Mesendoderm (in vitro differentiated cells): ENCODE results near the gene MYZAP.

Source experiments
- DNase-seq: peaks from one replicate; pipeline ENCODE4 v3.0.0; 2013
- H2AK5ac ChIP-seq: 2 replicates; pipeline ENCODE4 v1.6.1; 2013; ENCODE audit warnings: low read length, inconsistent platforms
- H2BK120ac ChIP-seq: 2 replicates; pipeline ENCODE4 v1.6.1; 2013; ENCODE audit warnings: low read depth, mild to moderate bottlenecking, low read length, moderate library complexity, mixed read lengths
- H2BK15ac ChIP-seq: replicated peaks from 2 replicates; pipeline ENCODE4 v1.6.1; 2013; ENCODE audit warnings: low read depth, mild to moderate bottlenecking, moderate library complexity
- H2BK5ac ChIP-seq: 2 replicates; pipeline ENCODE4 v1.6.1; 2013; ENCODE audit warnings: low read length, inconsistent platforms
- H3K18ac ChIP-seq: 2 replicates; pipeline ENCODE4 v1.6.1; 2013; ENCODE audit warnings: mild to moderate bottlenecking, low read length, mixed read lengths
- H3K23ac ChIP-seq: one replicate; pipeline ENCODE4 v1.6.1; 2013; ENCODE audit warnings: low read length
- H3K27ac ChIP-seq: 2 replicates; pipeline ENCODE4 v1.5.1; 2013; ENCODE audit warnings: low read depth, mild to moderate bottlenecking, inconsistent platforms, low read length, moderate library complexity
- H3K27me3 ChIP-seq: 2 replicates; pipeline ENCODE4 v1.6.1; 2013; ENCODE audit warnings: low read length, control low read depth, mild to moderate bottlenecking, inconsistent platforms; ENCODE audit not compliant: insufficient read depth, poor library complexity
- H3K36me3 ChIP-seq: 2 replicates; pipeline ENCODE4 v1.6.1; 2013; ENCODE audit warnings: low read length, inconsistent platforms; ENCODE audit not compliant: control insufficient read depth, insufficient read depth
- H3K4ac ChIP-seq: one replicate; pipeline ENCODE4 v1.6.1; 2013; ENCODE audit warnings: low read depth, mild to moderate bottlenecking, low read length, moderate library complexity
- H3K4me1 ChIP-seq: 2 replicates; pipeline ENCODE4 v1.6.1; 2013; ENCODE audit warnings: low read depth, low read length, inconsistent platforms; ENCODE audit not compliant: control insufficient read depth
- H3K4me2 ChIP-seq: 2 replicates; pipeline ENCODE4 v1.6.1; 2013; ENCODE audit warnings: low read length
- H3K4me3 ChIP-seq: 2 replicates; pipeline ENCODE4 v1.5.1; 2013; ENCODE audit warnings: mild to moderate bottlenecking, low read length
- H3K56ac ChIP-seq: one replicate; pipeline ENCODE4 v1.6.1; 2013; ENCODE audit warnings: low read length
- H3K79me1 ChIP-seq: 2 replicates; pipeline ENCODE4 v1.6.1; 2013; ENCODE audit warnings: low read length, inconsistent platforms
- H3K79me2 ChIP-seq: 2 replicates; pipeline ENCODE4 v1.6.1; 2013; ENCODE audit warnings: mild to moderate bottlenecking, low read length; ENCODE audit not compliant: control insufficient read depth, insufficient read depth
- H3K9ac ChIP-seq: 2 replicates; pipeline ENCODE4 v1.6.1; 2013; ENCODE audit warnings: low read length, inconsistent platforms
- H4K5ac ChIP-seq: one replicate; pipeline ENCODE4 v1.6.1; 2013; ENCODE audit warnings: low read length
- H4K8ac ChIP-seq: one replicate; pipeline ENCODE4 v1.6.1; 2013; ENCODE audit warnings: low read depth, mild to moderate bottlenecking, control low read depth, low read length, moderate library complexity
- WGBS: extraction: QIAGEN DNeasy Blood & Tissue Kit; methylation state at CpG from one replicate; pipeline ENCODE4 v1.1.7; 2013; ENCODE audit warnings: low lambda C conversion rate, missing lambda C conversion rate; ENCODE audit not compliant: insufficient coverage; ENCODE audit errors: extremely low coverage; 5-methylcytosine and 5-hydroxymethylcytosine counted together

Gene MYZAP

DNA sequence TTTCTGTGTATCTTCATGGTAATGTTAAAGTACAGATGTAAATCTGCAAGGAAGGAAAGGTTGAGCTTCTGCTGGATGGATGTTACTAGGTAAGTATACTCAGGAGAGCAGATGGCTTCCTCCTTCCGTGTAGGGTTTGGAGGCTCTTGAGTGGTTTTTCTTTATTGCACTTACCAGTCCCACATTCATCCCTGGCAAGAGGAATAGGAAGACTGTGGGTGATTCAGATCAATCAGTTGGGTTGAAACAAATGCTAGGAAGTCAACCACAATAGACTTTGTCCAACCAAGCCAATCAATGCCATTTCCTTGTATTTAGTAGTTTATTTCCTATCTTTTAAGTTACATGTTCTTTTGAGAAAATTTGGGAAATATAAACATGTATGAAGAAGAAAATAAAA is 26.6 kb downstream of the MYZAP start:
- no peak for DNase-seq
- Histone ChIP-seq H3K18ac (no peak overlapping the region), H3K4me2 (no peak overlapping the region), H4K8ac (no peak overlapping the region), H3K9ac (no peak overlapping the region), H3K4ac (no peak overlapping the region), H3K27ac (no peak overlapping the region), H3K23ac (no peak overlapping the region), H3K36me3 (no peaks in the 10 kb centered on the region), H3K4me1 (no peaks in the 10 kb centered on the region), H2BK5ac (no peak overlapping the region), H3K4me3 (no peak overlapping the region), H2AK5ac (no peak overlapping the region), H3K79me2 (no peaks in the 10 kb centered on the region), H3K56ac (no peak overlapping the region), H3K79me1 (no peaks in the 10 kb centered on the region), H3K27me3 (no peaks in the 10 kb centered on the region), H4K5ac (no peak overlapping the region), H2BK15ac (no peak overlapping the region), H2BK120ac (no peak overlapping the region)
- WGBS, result no CpG with 5 or more reads among the region's 1 CpG

DNA sequence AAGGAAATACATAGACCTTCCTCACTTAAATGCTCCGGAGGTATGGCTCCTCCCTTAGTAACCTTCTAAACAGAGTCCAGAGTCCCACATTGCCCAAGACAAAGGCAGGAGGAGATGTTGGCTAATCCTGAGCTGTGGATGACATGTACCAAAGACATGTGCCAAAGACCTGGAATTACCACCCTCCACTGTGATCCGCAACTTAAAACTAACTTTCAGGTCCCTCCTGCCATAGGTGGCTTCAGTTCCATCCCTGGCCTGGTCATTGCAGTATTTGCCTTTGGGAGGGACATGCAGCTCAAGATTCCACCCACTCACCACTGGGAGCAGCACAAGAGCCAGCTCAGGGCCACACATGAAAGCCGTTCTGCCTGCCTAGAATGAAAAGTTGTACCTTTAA is 28.0 kb downstream of the MYZAP start:
- Histone ChIP-seq H3K27ac (no peak overlapping the region), H2BK5ac (no peak overlapping the region)
- no CpG with 5 or more reads among the region's 3 CpGs for WGBS

DNA sequence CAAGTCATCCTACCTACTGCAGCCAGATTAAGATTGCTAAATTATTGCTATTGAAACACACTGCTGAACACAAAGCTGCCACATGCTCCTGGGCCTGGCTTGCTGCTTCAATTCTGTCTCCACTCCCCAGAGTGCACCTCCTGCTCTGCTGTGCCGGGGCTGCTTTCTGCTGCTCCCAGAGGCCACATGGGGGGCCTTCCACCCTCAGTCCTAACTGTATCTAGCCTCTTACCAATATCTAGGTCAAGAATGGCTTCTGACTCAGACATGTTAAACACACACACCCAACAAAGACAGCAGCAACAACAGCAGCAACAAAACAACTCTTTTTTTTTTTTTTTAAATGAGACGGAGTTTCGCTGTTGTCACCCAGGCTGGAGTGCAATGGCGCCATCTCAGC is 33.0 kb downstream of the MYZAP start:
- Histone ChIP-seq H2BK5ac (no peak overlapping the region), H4K5ac (no peak overlapping the region), H3K27me3 (no peaks in the 10 kb centered on the region), H3K23ac (no peak overlapping the region), H4K8ac (no peak overlapping the region), H3K4me1 (no peaks in the 10 kb centered on the region), H3K56ac (no peak overlapping the region), H3K9ac (no peak overlapping the region), H3K36me3 (no peaks in the 10 kb centered on the region), H3K4me3 (no peak overlapping the region), H3K4ac (no peak overlapping the region), H3K18ac (no peak overlapping the region), H2AK5ac (no peak overlapping the region), H2BK120ac (no peak overlapping the region), H3K27ac (no peak overlapping the region), H3K79me2 (no peaks in the 10 kb centered on the region), H2BK15ac (no peak overlapping the region), H3K79me1 (no peaks in the 10 kb centered on the region), H3K4me2 (no peak overlapping the region)
- no peak for DNase-seq
- no CpG with 5 or more reads among the region's 4 CpGs for whole genome bisulfite sequencing

More for the DNA sequence above, 28.0 kb downstream of the MYZAP start:
- Histone ChIP-seq H3K27me3 (no peaks in the 10 kb centered on the region), H3K36me3 (no peaks in the 10 kb centered on the region), H2BK15ac (no peak overlapping the region), H3K4ac (no peak overlapping the region), H3K4me2 (no peak overlapping the region), H3K18ac (no peak overlapping the region), H3K9ac (no peak overlapping the region), H3K56ac (no peak overlapping the region), H4K8ac (no peak overlapping the region), H3K4me3 (no peak overlapping the region), H4K5ac (no peak overlapping the region), H3K23ac (no peak overlapping the region), H2AK5ac (no peak overlapping the region), H3K79me2 (no peaks in the 10 kb centered on the region), H3K79me1 (no peaks in the 10 kb centered on the region), H2BK120ac (no peak overlapping the region), H3K4me1 (no peaks in the 10 kb centered on the region)
- DNase-seq, result peak; percentile 58

DNA sequence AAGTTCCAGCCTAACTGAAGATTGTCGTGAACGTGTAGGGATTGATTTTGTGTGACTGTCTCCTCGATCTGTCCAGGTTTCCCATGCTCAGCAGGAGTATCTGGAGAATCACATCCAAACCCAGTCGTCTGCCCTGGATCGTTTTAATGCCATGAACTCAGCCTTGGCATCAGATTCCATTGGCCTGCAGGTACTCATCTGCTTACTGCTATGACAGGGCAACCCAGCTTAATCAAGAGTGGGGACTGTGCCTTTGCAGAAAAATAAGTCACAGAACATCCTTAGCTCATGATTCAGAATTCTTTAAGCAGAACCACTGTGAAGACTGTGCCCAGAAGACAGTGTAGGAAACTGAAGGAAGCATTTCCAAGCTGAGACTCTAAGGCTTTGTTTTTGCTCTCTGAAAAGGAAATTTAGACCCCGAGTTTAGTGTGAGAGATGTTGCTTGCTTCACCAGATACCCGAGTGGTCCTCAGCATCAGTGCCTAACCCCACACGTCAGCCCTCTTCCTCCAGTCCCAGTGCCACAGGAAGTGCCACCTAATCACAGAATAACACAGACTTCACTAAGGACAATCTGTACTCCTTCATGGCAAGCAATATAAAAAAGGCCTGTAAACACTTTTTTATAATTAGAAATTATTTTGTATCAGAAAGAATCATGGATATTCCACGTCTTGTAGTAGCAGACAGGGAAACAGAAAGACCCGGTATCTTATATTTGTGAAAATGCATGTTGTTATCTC is 34.2 kb downstream of the MYZAP start:
- no peak overlapping the region for H2BK120ac ChIP-seq
- H3K56ac ChIP-seq, result no peak overlapping the region
- no peaks in the 10 kb centered on the region for H3K79me1 ChIP-seq
- no peak overlapping the region for H3K4me3 ChIP-seq
- no peak overlapping the region for H3K27ac ChIP-seq
- H3K4ac ChIP-seq, result no peak overlapping the region
- no peaks in the 10 kb centered on the region for H3K36me3 ChIP-seq
- H3K79me2 ChIP-seq, result no peaks in the 10 kb centered on the region
- no peak overlapping the region for H2AK5ac ChIP-seq
- H3K23ac ChIP-seq, result no peak overlapping the region
- DNase-seq, result no peak
- H3K27me3 ChIP-seq, result no peaks in the 10 kb centered on the region
- no peak overlapping the region for H3K18ac ChIP-seq
- no peak overlapping the region for H3K9ac ChIP-seq
- H2BK15ac ChIP-seq, result no peak overlapping the region
- H4K5ac ChIP-seq, result no peak overlapping the region
- H2BK5ac ChIP-seq, result no peak overlapping the region
- H4K8ac ChIP-seq, result no peak overlapping the region
- H3K4me1 ChIP-seq, result no peaks in the 10 kb centered on the region
- no peak overlapping the region for H3K4me2 ChIP-seq
- WGBS, result no CpG with 5 or more reads among the region's 10 CpGs

DNA sequence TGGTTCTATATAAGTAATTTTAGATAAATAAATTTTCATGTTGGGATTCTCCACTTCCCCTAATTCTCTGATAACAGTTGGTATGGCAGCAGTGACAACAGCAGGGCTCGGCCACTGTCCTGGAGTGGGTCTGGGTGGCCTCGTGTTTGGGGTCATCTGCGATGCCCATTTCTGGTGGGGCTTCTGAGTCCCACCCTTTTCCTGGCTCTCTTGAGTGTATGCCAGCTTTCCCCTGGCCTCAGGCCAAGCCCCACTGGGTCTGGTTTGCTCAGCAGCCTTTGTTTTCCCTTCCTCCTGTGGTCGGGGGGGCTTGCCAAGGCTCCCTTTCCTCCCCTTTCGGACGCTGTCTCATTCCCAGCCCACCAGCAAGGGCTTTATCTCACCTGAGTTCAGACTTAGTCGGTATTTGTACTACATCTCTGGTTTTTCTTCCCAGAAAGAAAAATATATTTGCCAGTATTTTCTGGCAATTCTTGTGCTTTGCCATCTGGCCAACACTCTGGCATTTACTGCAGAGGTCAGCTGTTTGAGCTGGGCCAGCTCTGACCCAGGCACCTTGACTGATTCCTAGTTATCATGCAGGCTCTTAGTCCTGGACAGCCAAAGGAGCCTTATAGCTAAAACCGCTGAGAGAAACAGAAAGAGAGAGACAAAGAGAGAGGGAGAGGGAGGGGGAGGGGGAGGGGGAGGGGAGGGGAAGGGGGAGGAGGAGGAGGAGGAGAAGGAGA is 35.2 kb downstream of the MYZAP start:
- H2BK120ac ChIP-seq, result no peak overlapping the region
- H3K79me1 ChIP-seq, result no peaks in the 10 kb centered on the region
- no peak overlapping the region for H3K4ac ChIP-seq
- no peaks in the 10 kb centered on the region for H3K4me1 ChIP-seq
- no peaks in the 10 kb centered on the region for H3K27me3 ChIP-seq
- DNase-seq, result no peak
- H3K4me2 ChIP-seq, result no peak overlapping the region
- no peak overlapping the region for H3K56ac ChIP-seq
- no peak overlapping the region for H4K5ac ChIP-seq
- H3K9ac ChIP-seq, result no peak overlapping the region
- no peak overlapping the region for H3K4me3 ChIP-seq
- H3K27ac ChIP-seq, result no peak overlapping the region
- no peak overlapping the region for H3K18ac ChIP-seq
- no peaks in the 10 kb centered on the region for H3K79me2 ChIP-seq
- H2AK5ac ChIP-seq, result no peak overlapping the region
- WGBS, result no CpG with 5 or more reads among the region's 8 CpGs
- no peak overlapping the region for H4K8ac ChIP-seq
- H3K23ac ChIP-seq, result no peak overlapping the region
- H2BK15ac ChIP-seq, result no peak overlapping the region
- H3K36me3 ChIP-seq, result no peaks in the 10 kb centered on the region
- no peak overlapping the region for H2BK5ac ChIP-seq
